Measurements from ENCODE around the gene MYD88. TPM values are rescaled to one million over a fixed set of nuclear protein-coding genes. Genes with fewer than 3 reads are reported as not detected.

The MYD88 gene
- polyA plus RNA-seq, 3 donors, result 22.6 to 27.4 (median 25.0) TPM

DNA sequence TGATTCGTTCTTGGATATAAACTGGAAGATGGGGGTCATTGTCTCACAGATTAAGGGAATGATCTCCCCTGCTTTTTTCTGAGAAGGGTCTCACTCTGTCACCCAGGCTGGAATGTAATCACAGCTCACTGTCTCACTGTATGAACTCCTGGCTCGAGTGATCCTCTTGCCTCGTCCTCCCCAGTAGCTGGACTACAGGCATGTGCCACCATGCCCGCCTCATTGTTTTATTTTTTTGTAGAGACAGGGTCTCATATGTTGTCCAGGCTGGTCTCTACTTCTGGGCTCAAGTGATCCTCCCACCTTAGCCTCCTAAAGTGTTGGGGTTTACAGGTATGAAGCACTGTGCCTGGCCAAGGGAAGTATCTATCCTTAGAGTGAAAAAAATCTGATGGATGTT is 32.3 kb downstream of the MYD88 start:
- no peak for DNase-seq (ENCODE audit: extremely low read depth in 1 of 11, low read depth in 9 of 11, low spot score in 4 of 11)

DNA sequence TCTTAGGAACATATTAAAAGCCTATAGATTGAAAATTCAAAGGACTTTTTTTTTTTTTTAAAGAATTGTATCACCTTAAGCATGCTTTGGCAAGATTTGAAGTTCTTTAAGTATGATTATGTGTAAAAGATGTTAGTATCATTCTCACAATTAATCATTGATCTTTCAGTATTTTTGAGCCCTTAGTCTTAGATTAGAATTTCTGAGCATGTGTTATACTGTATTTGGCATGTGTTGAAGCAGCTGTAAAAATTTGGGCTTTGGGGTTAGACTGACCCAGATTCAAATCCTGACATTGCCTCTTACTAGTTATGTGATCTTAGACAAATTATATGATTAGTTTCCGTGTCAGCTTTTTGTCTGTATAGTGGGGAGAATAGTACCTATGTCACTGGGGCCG is 33.2 kb downstream of the MYD88 start:
- DNase-seq (ENCODE audit: extremely low read depth in 1 of 11, low read depth in 9 of 11, low spot score in 4 of 11), result no peak

DNA sequence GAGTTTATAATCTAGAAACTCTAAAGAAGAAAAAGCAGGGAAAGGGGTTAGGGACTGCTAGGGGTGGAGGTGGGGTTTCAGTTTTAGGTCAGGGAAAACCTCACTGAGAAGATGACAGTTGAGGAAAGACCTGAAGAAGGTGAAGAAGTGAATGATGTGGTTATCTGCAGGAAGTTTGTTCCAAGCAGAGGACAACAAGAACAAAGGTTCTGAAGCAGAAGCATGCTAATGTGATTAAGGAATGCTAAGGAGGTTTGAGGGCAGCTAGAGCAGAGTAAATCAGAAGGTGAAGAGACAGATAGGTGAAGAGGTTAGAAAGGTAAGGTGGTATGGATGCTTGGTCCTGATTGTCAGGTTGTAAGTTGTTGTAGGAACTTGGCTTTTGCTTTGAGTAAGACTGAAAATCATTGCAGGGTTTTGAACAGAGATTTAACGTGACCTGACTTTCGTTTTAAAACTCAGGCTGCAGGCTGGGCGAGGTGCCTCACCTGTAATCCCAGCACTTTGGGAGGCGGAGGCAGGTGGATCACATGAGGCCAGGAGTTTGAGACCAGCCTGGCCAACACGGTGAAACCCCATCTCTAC is 35.5 kb downstream of the MYD88 start:
- DNase-seq (ENCODE audit: extremely low read depth in 1 of 11, low read depth in 9 of 11, low spot score in 4 of 11), result no peak

DNA sequence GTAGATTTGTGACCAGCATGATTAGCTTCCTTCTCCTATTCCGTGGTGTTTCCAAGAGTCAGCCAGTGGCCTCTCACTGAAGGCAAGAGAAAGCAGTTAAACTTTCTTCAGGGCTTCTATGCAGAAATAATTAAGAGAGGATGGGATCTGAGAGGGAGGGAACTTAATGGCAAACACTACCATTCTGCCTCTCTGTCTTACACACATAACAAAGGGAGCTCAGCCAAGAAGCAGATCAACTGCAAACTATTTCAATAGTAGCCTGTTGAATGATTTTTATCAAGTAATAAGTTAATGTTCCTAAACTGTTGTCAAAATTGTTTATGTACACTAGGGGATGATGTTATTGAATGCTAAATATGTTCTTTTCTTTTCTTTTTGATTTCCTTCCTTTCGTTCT is 38.7 kb downstream of the MYD88 start:
- DNase-seq (ENCODE audit: extremely low read depth in 1 of 11, low read depth in 9 of 11, low spot score in 4 of 11), result no peak

DNA sequence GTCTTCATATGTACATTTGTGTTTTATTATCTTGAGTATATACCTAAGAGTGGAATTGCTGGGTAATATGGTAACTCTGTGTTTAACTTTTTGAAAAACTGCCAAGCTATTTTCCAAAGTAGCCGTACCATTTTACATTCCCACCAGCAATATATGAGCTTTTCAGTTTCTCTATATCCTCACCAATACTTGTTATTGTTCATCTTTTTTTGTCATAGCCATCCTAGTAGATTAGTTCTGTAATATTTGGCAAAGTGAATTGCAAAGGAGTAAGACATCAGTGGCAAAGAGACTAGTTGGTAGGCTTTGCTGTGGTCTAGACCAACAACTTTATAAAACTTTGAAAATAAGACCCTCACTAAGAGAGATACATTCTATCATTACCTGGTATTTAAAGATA is 48.3 kb downstream of the MYD88 start:
- DNase-seq (ENCODE audit: extremely low read depth in 1 of 11, low read depth in 9 of 11, low spot score in 4 of 11), result no peak

DNA sequence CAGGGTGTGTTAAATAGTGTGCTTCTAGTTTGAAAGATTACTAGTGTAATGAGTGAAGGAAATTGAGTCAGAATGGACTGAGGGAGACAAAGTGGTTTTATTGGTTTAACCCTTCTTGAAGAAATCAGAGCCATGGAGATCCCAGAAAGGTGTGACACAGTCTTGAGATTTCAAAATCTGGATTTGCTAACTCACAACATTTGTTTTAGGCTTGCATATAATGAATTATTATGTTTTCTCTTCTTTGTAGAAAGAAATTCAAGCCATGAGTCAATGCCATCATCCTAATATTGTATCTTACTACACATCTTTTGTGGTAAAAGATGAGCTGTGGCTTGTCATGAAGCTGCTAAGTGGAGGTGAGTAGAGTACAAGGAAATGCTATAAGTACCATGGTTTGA is 52.0 kb downstream of the MYD88 start:
- no peak for DNase-seq (ENCODE audit: extremely low read depth in 1 of 11, low read depth in 9 of 11, low spot score in 4 of 11)

Other genes with a start within 250 kb of the MYD88 start
- 10 to 100 TPM in 2 of 3 donors, 1 to 10 TPM in 1; 9.3 to 13.9 (median 12.2) TPM for gene VILL, start 147.9 kb upstream of the MYD88 start, polyA plus RNA-seq (ENCODE audit: insufficient read length in 3 of 3)
- gene PLCD1, start 109.0 kb upstream of the MYD88 start, polyA plus RNA-seq (ENCODE audit: insufficient read length in 3 of 3), result 10 to 100 TPM; 21.6 to 23.2 (median 21.9) TPM
- 1 to 10 TPM in 1 of 3 donors, under 1 TPM in 2; 0.48 to 1.5 (median 0.82) TPM for gene DLEC1, start 99.5 kb upstream of the MYD88 start, polyA plus RNA-seq (ENCODE audit: insufficient read length in 3 of 3)
- 100 to 1,000 TPM; 131 to 150 (median 139) TPM for gene ACAA1, start 1.5 kb upstream of the MYD88 start, polyA plus RNA-seq (ENCODE audit: insufficient read length in 3 of 3)
- 10 to 100 TPM; 46.8 to 55.6 (median 50.2) TPM for gene OXSR1, start 26.9 kb downstream of the MYD88 start, polyA plus RNA-seq (ENCODE audit: insufficient read length in 3 of 3)
- gene SLC22A13, start 127.2 kb downstream of the MYD88 start, polyA plus RNA-seq (ENCODE audit: insufficient read length in 3 of 3), result 1 to 10 TPM; 2.7 to 7.1 (median 4.1) TPM
- under 1 TPM; 0.62 to 0.98 (median 0.66) TPM for gene SLC22A14, start 143.6 kb downstream of the MYD88 start, polyA plus RNA-seq (ENCODE audit: insufficient read length in 3 of 3)
- 10 to 100 TPM in 2 of 3 donors, 1 to 10 TPM in 1; 9.6 to 13.9 (median 13.2) TPM for gene XYLB, start 208.1 kb downstream of the MYD88 start, polyA plus RNA-seq (ENCODE audit: insufficient read length in 3 of 3)